Hindlimb muscle (tissue), 1 donor: ENCODE measurements around the gene PLIN5. TPM values are rescaled to one million over a fixed set of nuclear protein-coding genes. Genes with fewer than 3 reads are reported as not detected.
"Not testable (repeated sequence)": the region's sequence is repeated elsewhere in the genome, so short reads cannot be mapped to it uniquely, and the experiment has no call there.

ENCODE experiments used
- DNase-seq: peaks from one replicate; pipeline ENCODE4 v3.0.0-alpha.2; 2013
- polyA plus RNA-seq: library from polyadenylated mRNA; unstranded; fragments of 120-200 nt; gene quantifications from one replicate; pipeline ENCODE4 v1.2.1, GENCODE V29; 2013; ENCODE audit not compliant: insufficient read length

PLIN5 gene
- polyA plus RNA-seq, 1 donor, result 4.3 TPM

DNA sequence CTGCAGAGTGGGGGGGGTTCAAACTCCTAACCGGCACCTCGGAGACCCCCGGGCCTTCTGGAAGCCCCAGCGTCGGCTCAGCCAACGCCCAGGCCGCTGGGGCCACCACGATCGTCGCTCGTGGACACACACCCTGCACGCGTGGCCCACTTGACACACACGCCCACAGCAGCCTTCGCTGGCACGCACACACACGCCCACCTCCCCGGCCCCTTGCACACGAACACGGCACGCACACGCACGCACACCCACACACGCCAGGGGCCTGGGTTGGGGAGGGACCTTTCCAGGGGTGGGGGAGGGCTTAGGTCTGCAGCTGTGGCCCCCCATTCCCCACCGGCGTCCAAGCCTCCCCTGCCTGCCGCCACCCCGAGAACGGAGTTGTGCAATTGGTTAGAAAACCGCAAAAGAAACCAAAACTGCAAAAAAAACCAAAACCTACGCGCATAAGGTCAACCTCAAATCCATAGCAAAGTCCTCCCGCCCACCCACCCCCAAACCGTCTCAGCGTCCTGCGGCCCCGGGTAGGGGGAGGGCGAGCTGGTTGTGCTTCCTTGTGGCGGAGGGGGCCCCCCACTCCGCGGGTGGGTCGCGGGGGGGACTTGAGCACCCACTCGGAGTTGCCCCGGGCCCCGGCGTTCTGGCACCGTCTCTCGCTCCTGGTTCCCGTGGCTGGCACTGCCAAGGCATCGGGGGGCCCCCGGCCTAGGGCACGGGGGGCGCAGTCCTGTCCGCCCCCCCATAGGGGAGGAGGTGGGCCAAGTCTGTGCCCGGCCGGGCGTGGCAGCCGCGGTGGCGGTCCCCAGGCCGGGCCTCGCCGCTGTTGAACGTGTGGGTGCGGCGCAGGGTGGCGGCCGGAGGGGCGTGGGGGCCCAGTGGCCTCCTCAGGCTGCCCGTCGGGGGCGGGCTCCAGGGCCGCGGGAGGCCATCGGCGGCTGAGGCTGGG lies 8.1 kb upstream of the PLIN5 start:
- no peak for DNase-seq

DNA sequence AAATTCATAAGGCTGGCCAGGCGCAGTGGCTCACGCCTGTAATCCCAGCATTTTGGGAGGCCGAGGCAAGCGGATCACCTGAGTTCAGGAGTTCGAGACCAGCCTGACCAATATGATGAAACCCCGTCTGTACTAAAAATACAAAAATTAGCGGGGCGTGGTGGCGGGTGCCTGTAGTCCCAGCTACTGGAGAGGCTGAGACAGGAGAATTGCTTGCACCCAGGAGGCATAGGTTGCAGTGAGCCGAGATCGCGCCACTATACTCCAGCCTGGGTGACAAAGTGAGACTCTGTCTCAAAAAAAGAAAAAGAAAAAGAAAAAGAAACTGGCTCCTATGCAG lies 6.8 kb upstream of the PLIN5 start:
- not testable (repeated sequence) for DNase-seq

DNA sequence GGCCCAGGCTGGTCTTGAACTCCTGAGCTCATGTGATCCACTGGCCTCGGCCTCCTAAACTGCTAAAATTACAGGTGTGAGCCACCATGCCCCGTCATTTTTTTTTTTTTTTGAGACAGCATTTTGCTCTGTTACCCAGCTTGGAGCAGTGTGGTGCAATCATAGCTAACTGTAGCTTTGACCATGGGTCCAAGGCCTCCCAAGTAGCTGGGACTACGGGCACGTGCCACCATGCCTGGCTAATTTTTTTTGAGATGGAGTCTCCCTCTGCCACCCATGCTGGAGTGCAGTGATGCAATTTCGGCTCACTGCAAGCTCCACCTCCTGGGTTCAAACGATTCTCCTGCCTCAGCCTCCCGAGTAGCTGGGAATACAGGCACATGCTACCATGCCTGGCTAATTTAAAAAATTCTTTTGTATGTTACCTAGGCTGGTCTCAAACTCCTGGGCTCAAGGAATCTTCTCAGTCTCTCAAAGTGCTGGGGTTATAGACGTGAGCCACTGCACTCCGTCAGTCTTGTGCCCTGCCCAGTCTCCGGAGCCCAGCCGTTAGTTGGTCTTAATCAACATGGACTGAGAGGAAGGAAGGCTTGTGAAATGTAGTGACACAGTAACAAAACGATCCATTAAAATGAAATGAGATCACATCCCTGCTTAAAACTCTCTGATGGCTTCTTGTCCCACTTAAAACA lies 6.2 kb upstream of the PLIN5 start:
- DNase-seq, result no peak

DNA sequence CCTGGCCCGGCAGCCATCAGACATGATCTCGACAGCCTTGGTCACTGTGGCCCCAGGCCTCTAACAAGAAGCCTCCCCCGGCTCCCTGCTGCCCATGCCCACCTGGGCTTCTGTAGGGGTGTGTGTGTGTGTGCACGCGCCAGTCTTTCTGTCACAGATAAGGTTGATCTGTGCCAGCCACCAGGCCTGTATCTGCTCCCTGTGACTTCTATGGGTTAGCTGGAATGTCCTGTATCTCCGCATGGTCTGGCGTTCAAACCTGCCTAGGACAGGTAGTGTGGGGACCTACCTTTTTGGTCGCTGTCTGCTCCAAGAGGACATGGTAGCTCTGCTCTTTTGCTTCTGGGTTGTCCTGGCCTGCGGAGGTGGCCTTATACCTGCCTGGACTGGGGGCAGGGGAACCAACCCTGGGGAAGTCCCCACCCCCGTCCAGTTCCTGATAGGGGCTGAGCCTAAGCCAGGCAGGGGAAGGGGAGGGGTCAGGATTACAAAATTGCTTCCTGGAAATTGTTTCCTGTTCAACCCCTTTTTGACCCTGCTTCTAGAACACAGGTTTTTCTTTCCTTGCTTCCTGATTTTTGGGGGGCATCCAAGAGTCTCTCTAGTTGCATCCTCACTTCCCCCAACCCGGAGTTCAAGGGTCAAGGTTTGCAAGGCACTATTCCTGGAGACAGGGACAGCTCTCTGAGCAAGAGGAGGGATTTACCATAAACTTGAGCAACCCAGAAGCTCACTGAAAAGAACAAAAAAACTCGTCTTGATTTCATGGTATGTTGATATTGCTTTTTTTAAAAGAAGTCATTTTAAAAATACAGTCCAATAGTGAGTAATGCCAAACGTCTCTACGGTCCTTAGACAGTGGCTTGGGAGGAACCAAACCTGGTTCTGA lies 4.9 kb upstream of the PLIN5 start, which contains the start of gene LRG1:
Gene LRG1 (minus strand): TSS at position 344 of the 889 bp plus-strand sequence. CDS start 23 bp downstream, at position 321.
- no peak for DNase-seq

DNA sequence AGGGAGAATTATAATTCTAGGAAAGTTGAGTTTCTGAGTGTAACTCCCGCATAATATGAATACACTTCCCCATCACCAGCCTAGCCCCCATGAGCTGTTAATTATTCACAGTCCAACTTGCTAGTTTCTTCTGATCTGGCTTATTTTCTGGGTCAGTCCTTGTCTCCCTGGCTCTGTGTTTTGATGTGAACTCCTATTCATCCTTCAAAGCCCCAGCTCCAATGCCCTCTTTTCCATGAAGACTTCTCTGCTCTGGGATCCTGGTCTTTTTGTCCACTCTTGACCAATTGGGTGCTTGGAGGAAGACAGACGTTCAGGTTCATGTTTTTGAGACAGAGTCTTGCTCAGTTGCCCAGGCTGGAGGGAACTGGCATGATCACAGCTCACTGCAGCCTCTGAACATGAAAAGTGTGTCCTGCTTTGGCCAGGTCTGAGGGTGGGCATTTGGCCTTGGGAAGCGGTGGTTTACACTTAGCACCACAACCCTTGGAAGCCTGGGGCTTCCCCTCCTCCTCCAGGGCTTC lies 4.2 kb upstream of the PLIN5 start:
- DNase-seq, result no peak

DNA sequence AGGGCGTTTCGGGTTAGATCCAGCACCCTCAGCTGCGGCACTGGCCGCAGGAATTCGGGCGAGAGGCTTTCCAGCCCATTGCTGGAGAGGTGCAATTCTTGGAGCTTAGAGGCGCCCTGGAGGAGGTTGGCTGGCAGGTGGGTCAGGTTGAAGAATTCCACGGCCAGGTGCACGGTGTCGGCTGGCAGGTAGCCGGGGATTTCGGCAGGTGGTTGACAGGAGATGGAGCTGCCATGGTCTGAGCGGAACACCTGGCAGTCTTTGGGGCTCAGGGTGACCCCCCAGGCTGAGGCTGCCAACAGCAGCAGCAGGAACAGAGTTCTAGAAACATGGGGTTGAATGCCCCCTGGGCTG lies 3.6 kb upstream of the PLIN5 start:
- DNase-seq, result no peak

DNA sequence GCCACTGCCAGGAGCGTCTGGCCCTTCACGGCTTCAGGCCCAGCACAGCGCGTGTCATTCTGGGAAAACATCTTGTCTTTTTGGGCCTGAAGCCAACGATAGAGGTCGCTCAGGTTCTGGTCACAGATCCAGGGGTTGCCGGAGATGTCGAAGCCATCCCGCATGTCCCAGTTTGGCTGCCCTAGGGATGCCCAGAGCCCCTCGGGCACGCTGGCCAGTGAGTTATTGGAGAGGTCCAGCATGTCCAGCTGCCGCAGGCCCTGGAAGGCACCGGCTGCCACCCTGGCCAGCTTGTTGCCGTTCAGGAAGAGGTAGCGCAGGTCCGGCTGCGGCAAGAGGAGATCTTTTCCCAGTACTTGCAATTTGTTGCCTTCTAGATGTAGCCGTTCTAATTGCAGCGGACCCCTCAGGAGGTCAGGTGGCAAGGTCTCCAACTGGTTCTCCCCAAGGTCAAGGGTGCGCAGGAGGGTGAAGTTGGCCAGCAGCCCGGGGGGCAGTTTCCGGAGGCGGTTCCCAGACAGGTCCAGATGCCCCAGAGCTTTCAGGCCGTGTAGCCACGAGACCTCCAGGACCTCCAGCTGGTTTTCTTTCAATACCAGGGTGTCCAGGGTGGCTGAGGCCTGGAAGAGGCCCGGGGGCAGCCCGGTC lies 3.1 kb upstream of the PLIN5 start:
- DNase-seq, result no peak

DNA sequence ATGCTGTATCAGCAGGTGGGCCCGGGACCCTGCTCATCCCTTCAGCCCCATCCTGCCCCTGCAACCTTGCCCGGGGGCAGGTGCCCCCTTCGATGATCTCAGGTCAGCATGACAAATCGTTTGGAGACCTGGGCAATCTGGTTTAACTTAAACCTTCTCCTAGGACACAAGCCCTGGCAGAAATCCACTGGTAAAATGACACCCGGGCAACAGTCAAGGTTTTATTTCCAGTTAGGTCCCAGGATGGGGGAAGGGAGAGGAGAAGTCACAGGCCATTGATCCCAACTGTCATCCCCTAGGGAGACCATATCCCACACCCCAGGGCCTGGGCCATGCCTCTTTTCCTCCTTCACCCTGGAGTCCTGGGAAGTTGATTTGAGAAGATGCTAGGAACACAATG lies 1.8 kb upstream of the PLIN5 start:
- DNase-seq, result no peak

DNA sequence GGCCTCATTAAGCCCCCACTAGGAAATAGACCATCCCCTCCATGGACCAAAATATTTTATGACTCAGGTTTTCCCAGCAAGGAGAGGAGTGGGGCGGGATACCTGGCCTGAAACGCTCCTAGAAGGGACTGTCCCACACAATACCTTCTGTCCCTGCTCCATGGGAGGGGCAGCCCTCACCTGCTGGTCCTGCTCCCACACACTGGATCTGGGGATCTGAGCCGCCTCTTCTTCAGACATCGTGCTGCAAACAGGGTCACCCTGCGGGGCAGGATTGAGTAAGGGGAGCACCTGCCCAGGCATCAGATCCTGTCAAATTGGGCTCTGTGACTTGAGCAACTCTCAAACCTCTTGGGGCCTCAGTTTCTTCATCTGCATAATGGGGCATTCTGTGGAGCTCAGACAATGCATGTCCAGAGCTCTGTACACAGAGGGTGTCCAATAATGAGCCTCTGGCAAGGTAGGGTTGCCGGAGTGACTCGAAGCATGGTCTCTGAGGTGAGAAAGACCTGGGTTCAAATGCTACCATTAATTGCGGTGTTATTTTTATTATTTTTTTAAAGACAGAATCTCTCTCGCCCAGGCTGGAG lies 1.1 kb downstream of the PLIN5 start:
- DNase-seq, result no peak

DNA sequence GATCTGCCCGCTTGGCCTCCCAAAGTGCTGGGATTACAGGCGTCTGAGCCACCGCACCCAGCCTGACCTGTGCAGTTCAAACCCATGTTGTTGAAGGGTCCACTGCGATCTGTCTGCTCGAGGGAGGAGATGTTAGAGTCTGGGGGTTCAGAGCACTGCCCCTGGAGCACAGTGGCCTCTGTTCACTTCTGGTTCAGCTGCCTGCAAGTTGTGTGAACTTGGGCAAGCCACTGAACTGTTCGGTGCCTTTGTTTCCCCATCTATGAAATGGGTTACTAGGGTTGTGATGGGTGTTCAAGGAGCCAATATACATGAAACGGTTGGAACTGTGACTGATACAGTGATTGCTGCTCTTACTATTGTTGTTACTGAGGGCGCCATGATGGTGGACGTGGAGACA lies 1.7 kb downstream of the PLIN5 start:
- DNase-seq, result no peak

DNA sequence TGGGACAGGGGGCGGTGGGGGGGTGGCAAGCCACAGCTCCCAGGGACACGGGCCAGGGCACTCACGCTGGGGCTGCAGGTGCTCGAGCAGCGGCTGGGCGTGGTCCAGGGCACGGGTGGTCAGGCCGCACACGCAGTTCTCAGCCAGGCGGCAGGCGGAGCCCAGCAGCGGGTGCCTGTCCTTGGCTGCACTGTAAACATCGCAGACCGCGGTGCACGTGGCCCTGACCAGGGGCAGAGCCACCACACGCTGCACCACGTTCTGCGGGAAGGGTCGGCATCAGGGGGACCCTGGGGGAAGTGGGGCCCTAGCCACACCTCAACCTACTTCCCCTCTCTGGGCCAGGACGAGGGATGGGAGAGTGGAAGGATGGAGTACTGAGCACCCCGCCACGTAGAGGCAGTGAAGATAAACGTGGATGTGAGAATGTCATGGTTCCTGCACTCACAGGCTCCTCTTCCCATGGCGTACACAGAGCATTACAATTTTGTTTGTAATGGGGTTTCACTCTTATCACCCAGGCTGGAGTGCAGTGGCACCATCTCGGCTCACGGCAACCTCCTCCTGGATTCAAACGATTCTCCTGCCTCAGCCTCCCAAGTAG lies 3.4 kb downstream of the PLIN5 start:
- no peak for DNase-seq

DNA sequence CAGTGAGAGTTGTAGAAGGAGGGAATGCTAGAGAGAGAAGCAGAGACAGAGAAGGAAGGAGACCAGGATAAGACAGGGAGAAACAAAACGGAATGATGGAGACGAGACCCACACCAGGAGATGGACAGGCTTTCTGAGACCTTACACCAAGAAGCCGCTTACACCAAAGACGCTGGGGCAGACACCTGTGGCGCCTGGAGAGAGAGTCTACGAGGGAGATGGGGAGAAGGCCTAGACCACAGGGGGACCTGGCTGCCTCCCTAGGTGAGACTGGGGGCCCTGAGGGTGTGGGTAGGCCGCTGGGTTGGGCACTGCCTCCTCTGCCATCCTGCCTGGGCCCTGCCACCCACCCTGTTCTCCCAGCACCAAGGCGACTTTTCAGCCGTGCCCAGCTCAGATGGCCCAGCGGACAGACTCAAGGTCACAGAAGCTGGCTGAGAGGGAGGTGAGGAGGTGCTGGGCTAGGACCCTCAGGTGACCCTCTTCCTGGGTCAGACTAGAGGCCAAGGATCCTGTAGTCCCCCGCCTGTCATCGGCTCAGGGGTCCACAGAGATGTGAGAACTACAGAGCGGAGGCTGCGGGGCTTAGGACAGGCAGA lies 5.0 kb downstream of the PLIN5 start:
- DNase-seq, result no peak

DNA sequence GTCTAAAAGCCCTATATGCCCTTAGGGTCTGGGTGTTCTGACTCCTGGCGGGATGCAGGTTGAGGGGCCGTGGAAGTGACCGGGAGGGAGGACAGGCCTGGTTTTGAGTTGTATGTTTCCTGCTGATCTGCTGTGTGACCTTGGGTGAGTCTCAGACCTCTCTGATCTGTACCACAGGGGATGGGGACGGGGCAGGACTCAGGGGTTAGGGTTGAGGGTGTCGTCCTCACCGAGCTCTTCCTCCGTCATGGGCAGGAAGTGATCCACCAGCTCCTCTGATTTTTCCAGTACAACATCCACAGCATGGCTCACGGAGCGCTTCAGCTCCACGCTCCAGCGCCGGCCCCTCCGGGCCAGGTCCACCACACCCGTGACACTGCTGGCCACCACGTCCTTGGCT lies 6.2 kb downstream of the PLIN5 start:
- no peak for DNase-seq

DNA sequence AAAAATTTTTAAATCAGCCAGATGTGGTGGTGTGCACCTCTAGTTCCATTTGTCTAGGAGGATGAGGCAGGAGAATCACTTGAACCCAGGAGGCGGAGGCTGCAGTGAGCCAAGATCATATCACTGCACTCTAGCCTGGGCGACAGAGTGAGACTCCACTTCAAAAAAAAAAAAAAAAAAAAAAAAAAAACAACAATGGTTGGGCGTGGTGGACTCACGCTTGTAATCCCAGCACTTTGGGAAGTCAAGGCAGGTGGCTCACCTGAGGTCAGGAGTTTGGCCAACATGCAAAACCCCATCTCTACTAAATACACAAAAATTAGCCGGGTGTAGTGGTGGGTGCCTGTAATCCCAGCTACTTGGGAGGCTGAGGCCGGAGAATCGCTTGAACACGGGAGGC lies 7.6 kb downstream of the PLIN5 start:
- DNase-seq, result not testable (repeated sequence)

DNA sequence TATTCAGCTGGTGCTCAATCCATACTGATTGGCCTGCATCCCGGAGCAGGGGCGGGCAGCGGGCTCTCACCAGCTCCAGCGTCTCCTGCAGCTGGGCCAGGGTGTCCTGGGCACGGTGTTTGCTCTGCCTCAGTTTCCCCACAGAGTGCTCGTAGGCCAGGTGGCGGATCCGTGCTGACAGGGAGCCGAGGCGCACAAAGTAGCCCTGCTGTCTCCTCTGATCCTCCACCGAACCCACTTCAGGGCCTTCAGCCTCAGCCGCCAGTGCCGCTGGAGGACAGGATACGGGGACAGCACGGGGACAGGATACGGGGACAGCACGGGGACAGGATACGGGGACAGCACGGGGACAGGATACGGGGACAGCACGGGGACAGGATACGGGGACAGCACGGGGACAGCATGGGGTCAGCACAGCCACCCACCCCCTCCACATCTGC lies 9.4 kb downstream of the PLIN5 start:
- DNase-seq, result no peak

DNA sequence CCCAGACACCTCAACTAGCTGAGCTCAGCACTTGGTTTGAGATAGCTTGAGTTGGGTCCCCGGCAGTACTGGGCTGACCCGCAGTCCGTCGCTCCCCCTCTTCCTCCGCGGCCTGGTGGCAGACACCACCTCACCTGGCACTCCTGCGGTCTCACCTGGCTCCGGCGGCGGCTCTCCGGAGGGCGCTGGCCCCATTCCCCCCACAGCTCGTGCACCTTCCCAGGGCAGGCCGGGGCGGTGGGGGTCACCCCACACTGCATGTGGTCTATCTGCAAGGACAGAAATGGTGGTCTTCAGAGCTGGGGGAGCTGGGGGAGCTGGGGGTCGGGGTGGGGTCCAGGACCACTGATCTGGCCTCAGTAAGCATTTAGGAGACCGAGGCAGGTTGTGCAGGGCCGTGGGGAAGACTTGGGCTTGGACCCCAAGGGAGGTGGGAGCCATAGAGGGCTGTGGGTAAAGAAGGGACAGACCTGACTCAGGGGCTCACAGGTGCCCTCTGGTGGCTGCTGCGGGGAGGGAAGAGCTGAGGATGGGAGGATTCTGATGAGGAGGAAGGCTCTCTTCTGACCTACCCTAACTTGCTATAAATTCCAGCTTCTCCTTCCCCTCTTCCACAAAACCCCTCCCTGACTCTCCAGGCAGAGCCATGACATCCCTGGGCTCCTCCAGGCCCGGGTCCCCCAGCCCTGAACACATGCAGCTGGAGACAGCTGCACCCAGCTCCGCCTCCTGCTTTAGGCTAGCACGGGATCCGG lies 10.0 kb downstream of the PLIN5 start:
- no peak for DNase-seq

DNA sequence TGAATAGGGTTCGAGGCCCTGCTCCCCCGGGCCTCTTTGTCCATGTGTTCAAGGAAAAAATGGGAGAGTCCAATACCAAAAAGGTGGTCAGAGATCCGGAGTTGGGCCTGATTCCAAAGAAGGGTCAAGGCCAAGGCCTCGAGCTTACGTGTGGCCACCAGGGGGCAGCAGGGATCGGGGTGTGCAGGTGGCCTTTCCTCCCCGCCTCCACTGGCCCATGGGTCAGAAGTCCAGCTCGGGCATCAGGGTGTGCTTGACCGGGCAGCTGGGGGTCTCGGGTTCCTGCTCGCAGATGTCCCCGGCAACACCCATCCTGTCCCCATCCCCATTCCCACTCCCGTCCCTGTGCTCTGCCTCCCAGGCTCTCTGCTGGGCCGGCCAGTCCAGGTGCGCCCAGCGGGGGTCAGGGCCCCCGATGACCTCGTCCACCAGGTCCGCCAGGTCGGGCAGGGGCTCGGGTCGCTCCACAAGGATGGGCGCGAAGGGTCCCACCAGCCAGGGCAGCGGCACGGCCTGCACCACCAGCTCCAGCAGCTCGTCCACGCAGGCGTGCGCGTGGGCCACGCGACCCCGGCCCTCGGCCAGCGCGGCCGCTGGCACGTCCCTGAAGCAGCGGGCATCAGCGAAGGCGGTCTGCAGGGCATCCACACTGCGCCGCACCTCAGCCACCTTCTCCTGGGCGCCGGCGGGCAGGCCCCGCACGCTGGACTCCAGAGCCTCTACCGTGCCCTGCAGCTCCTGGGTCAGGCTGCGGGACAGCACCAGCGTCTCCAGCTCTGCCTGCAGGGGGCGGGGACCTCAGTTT lies 11.5 kb downstream of the PLIN5 start:
- DNase-seq, result no peak

DNA sequence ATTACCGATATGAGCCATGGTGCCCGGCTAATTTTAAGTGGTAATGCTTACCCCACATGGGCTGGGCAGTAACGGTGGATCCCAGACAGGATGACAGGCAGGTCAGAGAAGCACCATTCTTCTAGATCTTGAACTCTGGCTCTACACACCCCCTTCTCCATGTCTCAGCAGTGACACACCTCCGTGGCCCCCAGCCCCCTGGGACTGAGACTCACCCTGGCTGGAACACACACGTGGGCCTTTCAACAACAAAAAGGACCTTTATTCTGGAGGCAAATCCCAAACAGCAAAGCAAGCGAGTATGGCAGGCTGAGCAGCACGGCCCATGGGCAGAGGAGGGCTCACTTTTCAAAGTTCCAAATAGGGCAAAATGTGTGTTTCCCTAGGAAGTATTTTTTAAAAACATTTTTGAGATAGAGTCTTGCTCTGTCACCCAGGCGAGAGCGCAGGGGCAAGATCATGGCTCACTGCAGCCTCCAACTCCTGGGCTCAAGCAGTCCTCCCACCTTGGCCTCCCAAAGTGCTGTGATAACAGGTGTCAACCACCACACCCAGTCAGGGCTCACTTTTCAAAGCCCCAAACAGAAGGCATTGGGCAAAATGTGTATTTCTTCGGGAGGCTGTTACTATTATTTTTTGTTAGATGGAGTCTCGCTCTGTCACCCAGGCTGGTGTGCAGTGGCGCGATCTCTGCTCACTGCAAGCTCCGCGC lies 12.6 kb downstream of the PLIN5 start:
- DNase-seq, result no peak

DNA sequence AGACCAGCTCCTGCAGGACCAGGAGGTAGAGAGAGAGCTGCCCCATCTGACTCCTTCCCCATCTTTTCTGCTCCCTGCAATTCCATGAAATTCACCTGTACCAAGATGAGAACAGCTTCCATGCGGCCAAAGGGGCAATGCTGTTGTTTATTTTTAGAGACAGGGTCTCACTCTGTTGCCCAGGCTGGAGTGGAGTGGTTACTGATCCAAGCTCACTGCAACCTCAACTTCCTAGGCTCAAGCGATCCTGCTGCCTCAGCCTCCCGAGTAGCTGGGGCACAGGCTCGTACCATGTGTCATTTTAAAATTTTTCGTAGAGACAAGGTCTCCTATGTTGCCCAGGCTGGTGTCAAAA lies 13.2 kb downstream of the PLIN5 start:
- no peak for DNase-seq
